ENCODE data around the gene RIN1.
"Not testable (repeated sequence)": the region's sequence is repeated elsewhere in the genome, so short reads cannot be mapped to it uniquely, and the experiment has no call there.

The RIN1 gene

DNA sequence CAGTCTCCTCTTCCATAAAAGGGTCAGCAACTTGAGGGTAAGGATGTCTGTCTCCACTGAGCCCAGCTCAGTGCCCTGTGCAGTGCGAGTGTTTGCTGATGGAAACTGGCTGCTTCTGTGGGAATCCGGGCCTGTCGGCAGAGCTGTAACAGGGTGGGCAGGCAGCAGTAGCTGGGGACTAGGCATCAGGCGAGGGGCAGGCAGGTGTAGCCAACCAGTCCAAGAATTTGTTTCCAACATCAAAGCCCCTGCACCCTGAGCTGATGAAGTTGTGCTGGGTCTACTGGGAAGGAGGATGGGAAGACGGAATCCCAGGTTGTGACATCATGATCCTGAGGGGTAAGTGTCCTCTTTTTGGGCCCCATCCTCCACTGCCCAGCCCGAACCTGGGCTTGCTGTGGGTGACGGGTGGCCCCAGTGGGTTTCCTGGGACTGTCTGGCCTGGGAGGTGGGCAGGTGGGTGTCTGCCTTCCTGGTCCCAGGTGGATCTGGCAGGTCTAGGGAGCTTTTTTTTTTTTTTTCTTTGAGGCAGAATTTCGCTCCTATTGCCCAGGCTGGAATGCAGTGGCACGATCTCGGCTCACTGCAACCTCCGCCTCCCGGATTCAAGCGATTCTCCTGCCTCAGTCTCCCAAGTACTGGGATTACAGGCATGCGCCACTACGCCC, 24.3 kb upstream of the RIN1 start:
- DNase-seq = no peak

GRCh38 chr11:66359662-66360087, 23.4 kb upstream of the RIN1 start:
- DNase-seq = no peak

DNA sequence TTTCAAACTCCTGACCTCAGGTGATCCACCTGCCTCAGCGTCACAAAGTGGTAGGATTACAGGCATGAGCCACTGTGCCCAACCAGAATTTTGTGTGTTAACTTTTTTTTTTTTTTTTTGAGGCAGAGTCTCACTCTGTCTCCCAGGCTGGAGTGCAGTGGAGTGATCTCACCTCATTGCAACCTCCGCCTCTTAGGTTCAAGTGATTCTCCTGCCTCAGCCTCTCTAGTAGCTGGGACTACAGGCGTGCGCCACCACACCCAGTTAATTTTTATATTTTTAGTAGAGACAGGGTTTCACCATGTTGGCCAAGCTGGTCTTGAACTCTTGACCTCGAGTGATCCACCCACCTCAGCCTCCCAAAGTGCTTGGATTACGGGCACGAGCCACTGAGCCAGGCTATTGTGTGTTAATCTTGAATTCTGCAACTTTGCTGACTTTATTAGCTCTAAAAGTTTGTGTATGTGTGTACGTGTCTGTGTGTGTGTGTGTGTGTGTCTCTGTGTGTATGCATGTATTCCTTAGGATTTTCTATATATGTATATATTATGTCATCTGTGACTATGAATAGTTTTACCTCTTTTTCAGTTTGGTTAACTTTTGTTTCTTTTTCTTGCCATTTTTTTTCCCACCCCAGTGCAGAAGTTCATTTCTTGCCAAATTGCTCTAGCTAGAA, 14.5 kb upstream of the RIN1 start:
- not testable (repeated sequence) for DNase-seq

GRCh38 chr11:66349084-66349386, 12.8 kb upstream of the RIN1 start:
- no peak for DNase-seq

- no peak for DNase-seq
Measured at GRCh38 chr11:66347425-66348276, 11.4 kb upstream of the RIN1 start, which contains the start of gene B4GAT1. TSS of gene B4GAT1 (minus strand) at chr11:66347629. CDS start at chr11:66347545, 84 bp downstream.

DNA sequence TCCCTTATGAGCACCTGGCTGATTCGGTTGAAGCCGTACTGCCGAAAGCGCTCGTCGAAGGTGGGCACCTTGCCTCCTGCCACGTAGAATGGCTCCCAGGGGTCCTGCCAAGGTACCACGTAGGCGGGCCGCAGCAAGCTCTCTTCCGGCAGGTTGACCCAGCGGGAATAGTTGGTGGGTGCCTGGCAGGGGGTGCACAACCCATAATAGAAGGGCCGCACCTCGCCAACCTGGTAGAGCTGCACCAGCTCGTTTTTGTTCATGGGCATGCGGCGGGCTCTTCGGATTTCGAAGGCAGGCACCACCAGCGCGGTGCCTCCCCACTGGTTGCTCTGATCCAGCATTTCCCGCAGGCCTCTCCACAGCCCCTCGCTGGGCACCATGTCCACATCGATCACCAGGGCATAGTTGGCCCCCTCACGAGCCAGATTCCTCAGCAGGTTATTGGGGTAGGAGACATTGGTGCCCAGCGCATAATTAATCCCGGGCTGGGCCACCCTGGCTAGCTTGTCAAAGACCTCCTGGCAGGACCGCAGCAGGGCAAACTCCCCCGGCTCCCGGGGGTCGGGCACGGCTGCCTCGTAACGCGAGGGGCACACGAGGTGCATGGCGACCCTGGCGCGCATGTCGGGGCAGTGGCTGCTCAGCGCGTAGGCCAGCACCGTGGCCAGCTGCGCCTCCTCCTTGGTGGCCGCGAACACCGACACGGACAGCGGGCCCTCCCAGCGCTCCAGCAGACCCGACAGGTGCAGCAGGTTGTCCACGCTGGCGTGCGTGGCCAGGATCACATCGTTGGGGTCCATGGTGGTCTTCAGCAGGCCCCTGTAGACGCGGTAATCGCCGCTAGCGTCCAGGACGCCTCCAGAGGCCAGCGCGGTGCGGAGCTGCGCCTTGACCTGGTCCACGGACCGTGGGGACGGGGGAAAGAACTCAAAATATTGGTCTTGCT, 10.5 kb upstream of the RIN1 start:
- DNase-seq = no peak

- no peak for DNase-seq
Measured at GRCh38 chr11:66345316-66345649, 9.0 kb upstream of the RIN1 start.

- no peak for DNase-seq
Measured at GRCh38 chr11:66344550-66345315, 8.5 kb upstream of the RIN1 start, which contains the start of gene BRMS1. TSS of gene BRMS1 (minus strand) at chr11:66345104. CDS start at chr11:66342234, 2,870 bp downstream.

DNA sequence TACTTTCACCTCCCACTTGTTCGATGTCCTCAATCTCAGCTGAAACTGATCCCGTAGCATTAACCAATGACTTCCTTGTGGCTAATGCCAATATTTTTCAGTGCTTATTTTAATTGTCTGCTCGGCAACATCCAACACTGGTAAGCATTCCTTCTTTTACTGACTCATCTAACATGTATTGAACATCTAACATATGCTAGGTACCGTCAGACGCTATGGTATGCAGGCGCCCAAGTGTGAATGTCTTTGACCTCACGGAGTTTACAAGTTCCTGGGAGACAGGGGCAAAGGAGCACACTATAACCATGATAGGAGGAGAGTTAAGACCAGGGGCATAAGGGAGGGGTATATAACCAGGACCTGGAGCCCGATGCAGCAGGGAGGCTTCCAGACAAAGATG, 6.9 kb upstream of the RIN1 start:
- no peak for DNase-seq

- DNase-seq = no peak
Measured at GRCh38 chr11:66341502-66342126, 5.4 kb upstream of the RIN1 start.

DNA sequence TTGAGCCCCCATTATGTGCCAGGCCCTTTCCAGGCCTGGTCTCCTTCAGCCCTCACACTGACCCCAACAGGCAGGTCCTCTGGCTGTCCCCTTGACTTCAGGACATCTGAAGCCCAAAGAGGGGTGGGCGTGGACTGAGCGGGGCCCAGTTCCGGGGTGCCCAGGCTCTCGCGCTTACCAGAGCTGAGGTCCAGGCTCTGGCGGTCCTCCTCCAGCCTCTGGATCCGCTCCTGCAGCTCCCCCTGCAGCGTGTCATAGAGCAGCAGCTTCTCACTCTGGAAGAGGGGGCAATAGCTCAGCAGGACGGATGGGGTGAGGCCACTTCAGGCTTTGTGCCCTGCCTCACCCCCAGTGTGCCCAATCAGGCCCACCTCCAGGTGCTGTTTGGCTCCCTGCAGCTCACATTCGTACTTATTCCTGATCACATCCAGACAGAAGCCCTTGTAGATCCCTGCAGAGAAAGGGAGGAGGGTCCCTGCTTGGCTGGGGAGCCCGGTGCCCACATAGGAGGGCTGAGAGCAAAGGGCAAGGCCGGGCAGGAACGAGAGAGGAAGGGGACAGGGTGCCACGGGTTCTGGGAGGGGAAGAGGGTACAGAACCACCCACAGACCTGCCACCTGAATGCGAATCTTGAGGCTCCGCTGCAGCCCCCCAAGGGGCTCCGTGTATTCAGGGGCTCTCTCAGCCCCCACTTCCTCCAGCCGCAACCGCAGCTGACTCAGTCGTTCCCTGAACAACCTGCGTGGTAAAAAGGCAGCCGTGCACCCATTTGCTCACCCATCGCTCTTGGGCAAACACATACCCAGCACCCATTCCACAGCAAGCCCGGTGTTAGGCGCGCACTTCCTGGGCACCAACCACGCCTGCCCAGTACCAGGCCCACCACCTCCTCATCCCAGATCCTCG, 4.6 kb upstream of the RIN1 start:
- no peak for DNase-seq

DNA sequence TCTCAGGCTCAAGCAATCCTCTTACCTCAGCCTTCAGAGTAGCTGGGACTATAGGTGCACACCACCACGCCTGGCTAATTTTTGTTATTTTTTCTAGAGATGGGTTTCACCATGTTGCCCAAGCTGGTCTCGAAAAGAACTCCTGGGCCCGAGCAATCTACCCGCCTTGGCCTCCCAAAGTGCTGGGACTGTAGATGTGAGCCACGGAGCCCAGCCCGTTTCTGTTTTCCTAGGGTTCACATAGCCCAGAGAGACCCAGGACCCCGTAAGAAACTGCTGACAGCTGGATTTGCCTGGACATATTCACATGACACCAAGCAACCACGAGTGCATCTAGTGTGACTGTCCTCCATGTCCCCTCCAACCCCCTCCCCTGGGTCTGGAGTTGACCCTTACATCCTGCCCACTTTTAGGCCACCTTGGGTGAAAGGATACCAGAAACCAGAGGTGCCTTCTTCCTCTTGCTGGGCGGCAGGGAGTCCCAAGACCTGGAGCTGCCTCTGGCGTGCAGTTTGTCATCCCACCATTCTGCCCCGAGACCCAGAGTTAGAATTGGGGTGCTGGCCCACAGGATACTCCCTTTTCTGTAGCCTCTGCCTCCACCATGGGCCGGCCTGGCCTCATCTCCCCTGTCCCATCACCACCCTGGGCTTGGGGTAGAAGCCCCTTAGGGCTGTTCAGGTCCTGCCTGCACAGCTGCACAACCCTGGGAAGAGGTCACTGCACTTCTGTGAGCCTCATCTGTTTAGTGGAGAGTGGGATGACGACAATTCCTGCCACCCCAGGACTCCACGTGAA, 3.7 kb upstream of the RIN1 start:
- DNase-seq = no peak

- no peak for DNase-seq
Measured at GRCh38 chr11:66339162-66339675, 3.0 kb upstream of the RIN1 start.

- DNase-seq = no peak
Measured at GRCh38 chr11:66338276-66339161, 2.3 kb upstream of the RIN1 start.

- DNase-seq = no peak
Measured at GRCh38 chr11:66337103-66337899, 1.1 kb upstream of the RIN1 start.

- no peak for DNase-seq
Measured at GRCh38 chr11:66335531-66336233, 552 bp downstream of the RIN1 start.

Data from cortex of kidney (tissue), 1 donor.